Lower lobe of right lung (tissue), 2 donors: ENCODE measurements around the gene MIPEP. TPM values are rescaled to one million over a fixed set of nuclear protein-coding genes. Genes with fewer than 3 reads are reported as not detected.
A peak's percentile ranks its signal among the peaks of the same experiment; 100 is the strongest.

Source experiments
- ATAC-seq, 2 donors: fragments of 200-7000 bp; cut with Tn5 transposase; one replicate each; pipeline ENCODE4 v1.9.1; 2020 to 2022; ENCODE audit warnings: mild to moderate bottlenecking in 2 of 2, moderate library complexity in 2 of 2
- DNase-seq: peaks from one replicate; pipeline ENCODE4 v3.0.0-alpha.2; 2020
- H3K27ac ChIP-seq: fragments of 200-600 bp; one replicate; pipeline ENCODE4 v1.8.0; 2022
- H3K27me3 ChIP-seq: fragments of 200-600 bp; one replicate; pipeline ENCODE4 v1.8.0; 2022; ENCODE audit warnings: low read depth
- H3K36me3 ChIP-seq: fragments of 200-600 bp; one replicate; pipeline ENCODE4 v1.8.0; 2022; ENCODE audit warnings: mild to moderate bottlenecking
- H3K4me1 ChIP-seq: fragments of 200-600 bp; one replicate; pipeline ENCODE4 v1.8.0; 2022
- H3K4me3 ChIP-seq: fragments of 200-600 bp; one replicate; pipeline ENCODE4 v1.8.0; 2022; ENCODE audit warnings: mild to moderate bottlenecking
- H3K9me3 ChIP-seq: fragments of 200-600 bp; one replicate; pipeline ENCODE4 v1.8.0; 2022
- intact Hi-C: fragments of 100-400 bp; cut with DNase I; formaldehyde crosslinking; loops from one replicate; pipeline ENCODE4 v1.11.0; 2022
- total RNA-seq: library from RNA; stranded (reverse); fragmentation: NEBNext Ultra II Directional; extraction: Animal tissue kit (Norgen Biotek cat#: 25700); gene quantifications from one replicate; pipeline ENCODE4 v1.2.1, GENCODE V29; 2021
- TF ChIP-seq, protein P1 (sequence below): fragments of 200-600 bp; IDR thresholded peaks from one replicate; pipeline ENCODE4 v1.8.0; 2022; ENCODE audit warnings: antibody characterized with exemption, mild to moderate bottlenecking
- donor health status: DM: no; HTN: yes; CAD: no; lungs with severe emphysema.

MIPEP gene
- total RNA-seq, 1 donor from 2014 or later: 18.4 TPM

DNA sequence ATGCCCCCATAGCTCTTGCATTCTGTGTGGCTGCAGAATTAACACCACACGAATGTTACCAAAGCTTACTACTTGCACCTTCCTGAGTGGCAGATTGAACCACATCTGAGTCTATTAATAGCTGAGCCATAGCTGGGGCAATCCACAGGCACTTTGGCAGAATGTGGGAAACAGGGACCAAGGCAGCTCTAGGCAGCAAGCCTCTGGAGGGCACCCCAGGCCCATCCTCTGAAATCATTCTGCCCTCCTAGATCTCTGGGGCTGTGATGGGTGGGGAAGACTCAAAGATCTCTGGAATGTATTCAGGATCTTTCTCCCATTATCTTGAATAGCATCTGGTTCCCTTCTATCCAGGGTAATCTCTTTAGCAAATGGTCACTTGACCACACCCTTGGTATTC is 179.7 kb downstream of the MIPEP start:
- intact Hi-C loops: no loop called here
- H3K9me3 ChIP-seq: no peaks in the 10 kb centered on the region
- H3K4me1 ChIP-seq: peaks cover 4% of the 10 kb centered on the region
- H3K4me3 ChIP-seq: no peak overlapping the region
- DNase-seq (no peak), ATAC-seq (peak in 1 of 2 donors; percentile 35)
- H3K36me3 ChIP-seq: no peaks in the 10 kb centered on the region
- H3K27me3 ChIP-seq: no peaks in the 10 kb centered on the region
- H3K27ac ChIP-seq: no peak overlapping the region
- TF ChIP-seq, protein P1, sequence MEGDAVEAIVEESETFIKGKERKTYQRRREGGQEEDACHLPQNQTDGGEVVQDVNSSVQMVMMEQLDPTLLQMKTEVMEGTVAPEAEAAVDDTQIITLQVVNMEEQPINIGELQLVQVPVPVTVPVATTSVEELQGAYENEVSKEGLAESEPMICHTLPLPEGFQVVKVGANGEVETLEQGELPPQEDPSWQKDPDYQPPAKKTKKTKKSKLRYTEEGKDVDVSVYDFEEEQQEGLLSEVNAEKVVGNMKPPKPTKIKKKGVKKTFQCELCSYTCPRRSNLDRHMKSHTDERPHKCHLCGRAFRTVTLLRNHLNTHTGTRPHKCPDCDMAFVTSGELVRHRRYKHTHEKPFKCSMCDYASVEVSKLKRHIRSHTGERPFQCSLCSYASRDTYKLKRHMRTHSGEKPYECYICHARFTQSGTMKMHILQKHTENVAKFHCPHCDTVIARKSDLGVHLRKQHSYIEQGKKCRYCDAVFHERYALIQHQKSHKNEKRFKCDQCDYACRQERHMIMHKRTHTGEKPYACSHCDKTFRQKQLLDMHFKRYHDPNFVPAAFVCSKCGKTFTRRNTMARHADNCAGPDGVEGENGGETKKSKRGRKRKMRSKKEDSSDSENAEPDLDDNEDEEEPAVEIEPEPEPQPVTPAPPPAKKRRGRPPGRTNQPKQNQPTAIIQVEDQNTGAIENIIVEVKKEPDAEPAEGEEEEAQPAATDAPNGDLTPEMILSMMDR: no peak

DNA sequence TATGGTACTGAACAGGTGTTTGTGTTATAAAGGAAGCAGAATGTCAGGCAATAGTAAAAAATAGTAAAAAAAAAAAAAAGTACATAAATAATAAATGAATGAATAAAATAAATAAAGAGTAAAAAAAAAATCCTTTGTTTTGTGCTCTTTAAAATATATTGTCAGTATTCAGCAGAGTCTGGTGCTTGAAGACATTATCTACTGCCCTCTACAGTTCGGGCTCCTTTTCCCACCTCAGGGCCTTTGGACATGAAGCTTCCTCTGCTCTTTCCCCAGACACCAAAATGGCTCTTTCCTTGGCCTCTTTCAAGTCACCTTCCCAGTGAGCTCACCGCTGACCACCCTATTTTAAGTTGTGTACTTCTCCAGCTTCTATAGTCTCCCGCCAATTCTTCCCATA is 181.5 kb downstream of the MIPEP start:
- intact Hi-C loops: no loop called here
- H3K27me3 ChIP-seq: no peaks in the 10 kb centered on the region
- H3K4me1 ChIP-seq: peaks cover 7% of the 10 kb centered on the region
- H3K9me3 ChIP-seq: no peaks in the 10 kb centered on the region
- H3K36me3 ChIP-seq: no peaks in the 10 kb centered on the region
- ATAC-seq (no peak), DNase-seq (no peak)
- H3K4me3 ChIP-seq: no peak overlapping the region
- no peak overlapping the region for H3K27ac ChIP-seq
- TF ChIP-seq, protein P1: peak; percentile 23

DNA sequence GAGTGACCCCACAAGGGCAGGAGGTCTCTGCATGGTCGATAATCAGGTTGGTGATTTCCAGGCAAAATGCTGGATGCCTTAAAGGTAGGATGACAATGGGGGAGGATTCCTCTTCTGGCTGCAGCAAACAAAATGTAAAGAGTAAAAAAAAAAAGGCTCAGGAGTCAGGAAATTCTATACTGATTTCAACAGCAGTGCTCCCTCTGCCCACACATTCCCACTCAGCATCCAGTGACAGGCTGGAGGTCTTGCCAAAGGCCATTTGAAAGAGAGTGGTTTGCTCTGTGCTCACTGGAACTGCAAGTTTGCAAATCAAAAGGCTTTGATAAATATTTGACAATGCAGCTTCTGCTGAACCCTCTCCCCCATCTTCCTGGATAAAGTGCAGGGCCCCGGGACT is 183.6 kb downstream of the MIPEP start:
- Histone ChIP-seq H3K27ac (no peak overlapping the region), H3K4me1 (peaks cover 12% of the 10 kb centered on the region), H3K4me3 (no peak overlapping the region), H3K9me3 (no peaks in the 10 kb centered on the region), H3K36me3 (no peaks in the 10 kb centered on the region), H3K27me3 (no peaks in the 10 kb centered on the region)
- ATAC-seq: peak in 1 of 2 donors; percentile 19
- intact Hi-C loops: no loop called here
- no peak for DNase-seq
- TF ChIP-seq, protein P1: no peak

DNA sequence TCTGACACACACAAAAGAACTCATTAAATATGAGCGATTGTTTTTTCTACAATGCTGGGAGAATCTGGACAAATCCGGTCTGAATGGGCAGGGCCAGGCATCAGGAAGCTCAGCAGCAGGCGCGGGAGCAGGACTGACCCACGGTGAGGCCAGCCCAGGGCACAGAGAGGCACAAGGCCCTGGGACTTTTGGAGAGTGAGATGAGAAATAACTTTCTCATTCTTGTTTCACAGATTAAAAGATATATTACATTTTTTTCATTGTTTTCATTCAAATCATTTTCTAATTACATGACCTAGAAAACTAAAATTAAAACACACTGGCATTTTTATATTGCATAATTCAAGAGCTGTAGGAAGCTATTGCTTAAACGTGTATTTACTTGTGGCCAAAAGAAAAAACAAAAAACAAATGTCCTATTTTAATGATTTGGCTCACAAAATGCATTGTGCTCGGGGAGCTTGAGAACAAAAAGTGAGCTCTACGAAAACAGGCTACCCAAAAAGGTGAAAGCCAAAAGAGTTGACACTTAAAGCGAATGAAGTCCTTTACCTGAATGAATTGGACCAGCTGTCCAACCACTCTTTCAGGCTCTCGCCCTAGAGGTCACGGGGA is 185.8 kb downstream of the MIPEP start:
- H3K36me3 ChIP-seq: no peaks in the 10 kb centered on the region
- no peaks in the 10 kb centered on the region for H3K27me3 ChIP-seq
- peaks cover 12% of the 10 kb centered on the region for H3K4me1 ChIP-seq
- no peak for DNase-seq
- TF ChIP-seq, protein P1: no peak
- no peaks in the 10 kb centered on the region for H3K9me3 ChIP-seq
- peak in 1 of 2 donors; percentile 48 for ATAC-seq
- intact Hi-C loops: no loop called here
- no peak overlapping the region for H3K27ac ChIP-seq
- no peak overlapping the region for H3K4me3 ChIP-seq

DNA sequence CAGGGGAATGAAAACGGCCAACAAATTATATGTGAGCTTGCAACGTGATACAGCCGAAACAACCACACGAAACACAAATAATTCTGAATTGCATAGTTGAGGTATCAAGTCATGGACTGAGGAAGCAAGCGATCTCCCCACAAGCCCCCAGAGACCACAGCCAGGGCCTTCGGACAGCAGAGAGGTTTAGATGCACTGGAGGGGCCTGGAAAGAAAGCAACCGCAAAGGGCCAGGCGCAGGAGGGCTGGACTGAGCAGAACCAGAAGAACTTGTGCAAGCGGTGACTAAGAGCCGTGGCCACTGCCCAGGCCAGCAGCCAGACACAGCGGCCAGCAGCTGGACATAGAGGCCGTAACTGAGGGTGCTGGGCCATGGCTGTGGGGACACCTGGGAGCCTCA is 187.6 kb downstream of the MIPEP start:
- Histone ChIP-seq H3K4me1 (peaks cover 24% of the 10 kb centered on the region), H3K36me3 (no peaks in the 10 kb centered on the region), H3K4me3 (no peak overlapping the region), H3K27ac (peak overlapping the region; percentile 27), H3K27me3 (no peaks in the 10 kb centered on the region), H3K9me3 (no peaks in the 10 kb centered on the region)
- intact Hi-C loops: no loop called here
- ATAC-seq: peak; percentile 55 to 67
- TF ChIP-seq, protein P1: no peak
- no peak for DNase-seq
